ENCODE data around the gene FRYL.

The FRYL gene

DNA sequence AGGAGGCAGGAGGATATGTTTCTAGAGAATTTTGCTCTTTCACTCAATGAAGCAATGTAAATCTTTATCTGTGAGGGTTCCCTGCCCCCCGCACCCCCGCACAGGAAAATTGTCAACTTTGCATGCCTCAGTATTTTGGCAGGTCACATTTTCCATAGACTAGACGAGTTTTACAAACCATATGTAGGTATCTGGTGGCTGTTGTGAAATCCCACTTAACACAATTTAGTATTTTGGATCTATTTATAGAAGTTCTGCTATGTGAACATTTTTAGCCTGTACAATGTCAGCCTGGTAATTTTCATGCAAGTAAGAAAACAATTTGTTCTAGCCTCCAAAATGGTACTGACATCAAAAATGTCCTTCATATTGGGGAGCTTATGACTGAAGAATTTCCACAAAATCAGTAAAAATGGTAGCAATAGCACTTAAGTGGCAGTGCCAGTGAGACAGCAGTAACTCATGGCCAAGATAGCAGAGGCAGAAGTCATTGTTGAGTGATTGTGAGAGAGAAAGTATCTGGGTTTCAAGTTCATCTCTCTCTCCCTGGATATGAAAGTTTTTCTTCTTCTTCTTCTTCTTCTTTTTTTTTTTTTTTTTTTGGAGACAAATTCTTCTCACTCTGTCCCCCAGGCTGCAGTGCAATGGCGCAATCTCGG is 12.4 kb upstream of the FRYL start:
- TF ChIP-seq TAF1 (IDR thresholded peaks at IDR 0.05; ENCODE audit: borderline replicate concordance, insufficient read depth, low read length) (no peak), FOXP2 (optimal IDR thresholded peaks at IDR 0.05; ENCODE audit: borderline replicate concordance, extremely low read depth, extremely low read length, insufficient read depth) (no peak), POLR2AphosphoS5 (IDR thresholded peaks at IDR 0.05; ENCODE audit: low read depth, low read length) (no peak), SIN3A (IDR thresholded peaks at IDR 0.05; ENCODE audit: borderline replicate concordance, insufficient read depth, low read length) (no peak)
- TF ChIP-seq, protein P1, sequence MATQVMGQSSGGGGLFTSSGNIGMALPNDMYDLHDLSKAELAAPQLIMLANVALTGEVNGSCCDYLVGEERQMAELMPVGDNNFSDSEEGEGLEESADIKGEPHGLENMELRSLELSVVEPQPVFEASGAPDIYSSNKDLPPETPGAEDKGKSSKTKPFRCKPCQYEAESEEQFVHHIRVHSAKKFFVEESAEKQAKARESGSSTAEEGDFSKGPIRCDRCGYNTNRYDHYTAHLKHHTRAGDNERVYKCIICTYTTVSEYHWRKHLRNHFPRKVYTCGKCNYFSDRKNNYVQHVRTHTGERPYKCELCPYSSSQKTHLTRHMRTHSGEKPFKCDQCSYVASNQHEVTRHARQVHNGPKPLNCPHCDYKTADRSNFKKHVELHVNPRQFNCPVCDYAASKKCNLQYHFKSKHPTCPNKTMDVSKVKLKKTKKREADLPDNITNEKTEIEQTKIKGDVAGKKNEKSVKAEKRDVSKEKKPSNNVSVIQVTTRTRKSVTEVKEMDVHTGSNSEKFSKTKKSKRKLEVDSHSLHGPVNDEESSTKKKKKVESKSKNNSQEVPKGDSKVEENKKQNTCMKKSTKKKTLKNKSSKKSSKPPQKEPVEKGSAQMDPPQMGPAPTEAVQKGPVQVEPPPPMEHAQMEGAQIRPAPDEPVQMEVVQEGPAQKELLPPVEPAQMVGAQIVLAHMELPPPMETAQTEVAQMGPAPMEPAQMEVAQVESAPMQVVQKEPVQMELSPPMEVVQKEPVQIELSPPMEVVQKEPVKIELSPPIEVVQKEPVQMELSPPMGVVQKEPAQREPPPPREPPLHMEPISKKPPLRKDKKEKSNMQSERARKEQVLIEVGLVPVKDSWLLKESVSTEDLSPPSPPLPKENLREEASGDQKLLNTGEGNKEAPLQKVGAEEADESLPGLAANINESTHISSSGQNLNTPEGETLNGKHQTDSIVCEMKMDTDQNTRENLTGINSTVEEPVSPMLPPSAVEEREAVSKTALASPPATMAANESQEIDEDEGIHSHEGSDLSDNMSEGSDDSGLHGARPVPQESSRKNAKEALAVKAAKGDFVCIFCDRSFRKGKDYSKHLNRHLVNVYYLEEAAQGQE (IDR thresholded peaks at IDR 0.05; ENCODE audit: insufficient read depth in 1 of 2, low read depth in 2 of 2, low read length in 2 of 2), result no peak

DNA sequence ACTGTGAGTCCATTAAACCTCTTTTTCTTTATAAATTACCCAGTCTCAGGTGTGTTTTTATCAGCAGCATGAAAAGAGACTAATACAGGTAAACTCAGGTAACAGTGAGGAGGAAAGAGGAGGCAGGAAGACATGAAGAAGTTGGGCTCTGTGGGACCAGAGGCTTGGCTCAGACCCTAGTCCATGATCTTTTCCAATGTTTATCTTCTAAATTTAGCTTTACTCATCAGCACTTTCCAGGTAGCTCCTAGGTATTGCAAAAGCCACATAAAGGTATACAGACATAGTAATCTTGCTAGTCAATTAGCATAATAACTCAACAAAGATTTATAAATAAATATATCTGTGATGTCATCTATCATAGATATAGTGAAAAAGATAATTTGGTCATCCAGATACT is 11.2 kb upstream of the FRYL start:
- TF ChIP-seq, protein P1 (IDR thresholded peaks at IDR 0.05; ENCODE audit: insufficient read depth in 1 of 2, low read depth in 2 of 2, low read length in 2 of 2), result no peak
- no peak for TF ChIP-seq SIN3A (IDR thresholded peaks at IDR 0.05; ENCODE audit: borderline replicate concordance, insufficient read depth, low read length)
- TF ChIP-seq FOXP2 (optimal IDR thresholded peaks at IDR 0.05; ENCODE audit: borderline replicate concordance, extremely low read depth, extremely low read length, insufficient read depth), result no peak
- no peak for TF ChIP-seq POLR2AphosphoS5 (IDR thresholded peaks at IDR 0.05; ENCODE audit: low read depth, low read length)
- no peak for TF ChIP-seq TAF1 (IDR thresholded peaks at IDR 0.05; ENCODE audit: borderline replicate concordance, insufficient read depth, low read length)

- no peak for TF ChIP-seq SIN3A (IDR thresholded peaks at IDR 0.05; ENCODE audit: borderline replicate concordance, insufficient read depth, low read length)
- TF ChIP-seq, protein P1 (IDR thresholded peaks at IDR 0.05; ENCODE audit: insufficient read depth in 1 of 2, low read depth in 2 of 2, low read length in 2 of 2), result no peak
- TF ChIP-seq POLR2AphosphoS5 (IDR thresholded peaks at IDR 0.05; ENCODE audit: low read depth, low read length), result no peak
- TF ChIP-seq TAF1 (IDR thresholded peaks at IDR 0.05; ENCODE audit: borderline replicate concordance, insufficient read depth, low read length), result no peak
- TF ChIP-seq FOXP2 (optimal IDR thresholded peaks at IDR 0.05; ENCODE audit: borderline replicate concordance, extremely low read depth, extremely low read length, insufficient read depth), result no peak
Observed at GRCh38 chr4:48790561-48790960, 10.5 kb upstream of the FRYL start.

- TF ChIP-seq FOXP2 (optimal IDR thresholded peaks at IDR 0.05; ENCODE audit: borderline replicate concordance, extremely low read depth, extremely low read length, insufficient read depth), result no peak
- TF ChIP-seq SIN3A (IDR thresholded peaks at IDR 0.05; ENCODE audit: borderline replicate concordance, insufficient read depth, low read length), result no peak
- TF ChIP-seq, protein P1 (IDR thresholded peaks at IDR 0.05; ENCODE audit: insufficient read depth in 1 of 2, low read depth in 2 of 2, low read length in 2 of 2), result no peak
- TF ChIP-seq POLR2AphosphoS5 (IDR thresholded peaks at IDR 0.05; ENCODE audit: low read depth, low read length), result no peak
- TF ChIP-seq TAF1 (IDR thresholded peaks at IDR 0.05; ENCODE audit: borderline replicate concordance, insufficient read depth, low read length), result no peak
Observed at GRCh38 chr4:48787056-48787455, 7.0 kb upstream of the FRYL start.
